ENCODE data around the gene CDHR2. TPM values are rescaled to one million over a fixed set of nuclear protein-coding genes. Genes with fewer than 3 reads are reported as not detected.

The CDHR2 gene
- total and polyA plus RNA-seq, 2 of the 13 experiments (the other 11 are each of a cell fraction or from before 2014, with no cell fraction given): 17.9 to 20.9 TPM

DNA sequence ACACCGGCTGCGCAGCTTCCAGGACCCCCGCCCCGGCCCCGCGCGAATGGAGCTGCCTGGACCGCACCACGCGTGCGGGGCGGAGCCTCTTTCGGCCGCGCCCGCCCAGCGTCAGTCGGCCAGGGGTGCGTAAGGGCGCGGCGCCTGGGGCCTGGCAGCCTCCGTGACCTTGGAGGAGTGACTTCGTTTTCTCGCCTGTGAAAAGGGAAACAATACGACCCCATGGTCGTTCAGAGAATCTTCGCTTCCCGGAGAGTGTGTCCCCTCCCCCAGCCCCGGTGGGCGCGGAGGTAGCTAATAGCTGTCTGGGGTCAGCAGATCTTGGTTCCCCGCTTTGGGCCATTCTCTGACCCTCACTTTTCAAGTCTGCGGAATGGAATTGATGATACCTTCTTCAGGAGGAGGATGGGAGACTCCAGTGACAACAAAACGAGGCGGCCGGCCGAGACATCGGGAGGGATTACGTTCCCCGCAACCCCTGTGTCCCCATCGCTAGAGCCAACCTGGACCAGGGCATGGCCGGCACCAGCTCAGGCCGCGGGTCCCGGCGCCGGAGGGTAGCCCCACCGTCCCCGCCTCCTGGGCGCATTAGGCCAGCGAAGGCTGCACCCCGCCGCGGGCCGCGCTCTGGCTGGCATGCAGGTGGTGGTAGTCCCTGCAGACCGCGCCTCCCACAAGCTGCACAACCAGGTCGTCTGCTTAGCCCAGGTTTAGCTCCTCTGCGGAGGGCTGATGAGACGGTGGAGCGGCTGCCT is 5.5 kb upstream of the CDHR2 start (continued):
- TF ChIP-seq, protein P1, sequence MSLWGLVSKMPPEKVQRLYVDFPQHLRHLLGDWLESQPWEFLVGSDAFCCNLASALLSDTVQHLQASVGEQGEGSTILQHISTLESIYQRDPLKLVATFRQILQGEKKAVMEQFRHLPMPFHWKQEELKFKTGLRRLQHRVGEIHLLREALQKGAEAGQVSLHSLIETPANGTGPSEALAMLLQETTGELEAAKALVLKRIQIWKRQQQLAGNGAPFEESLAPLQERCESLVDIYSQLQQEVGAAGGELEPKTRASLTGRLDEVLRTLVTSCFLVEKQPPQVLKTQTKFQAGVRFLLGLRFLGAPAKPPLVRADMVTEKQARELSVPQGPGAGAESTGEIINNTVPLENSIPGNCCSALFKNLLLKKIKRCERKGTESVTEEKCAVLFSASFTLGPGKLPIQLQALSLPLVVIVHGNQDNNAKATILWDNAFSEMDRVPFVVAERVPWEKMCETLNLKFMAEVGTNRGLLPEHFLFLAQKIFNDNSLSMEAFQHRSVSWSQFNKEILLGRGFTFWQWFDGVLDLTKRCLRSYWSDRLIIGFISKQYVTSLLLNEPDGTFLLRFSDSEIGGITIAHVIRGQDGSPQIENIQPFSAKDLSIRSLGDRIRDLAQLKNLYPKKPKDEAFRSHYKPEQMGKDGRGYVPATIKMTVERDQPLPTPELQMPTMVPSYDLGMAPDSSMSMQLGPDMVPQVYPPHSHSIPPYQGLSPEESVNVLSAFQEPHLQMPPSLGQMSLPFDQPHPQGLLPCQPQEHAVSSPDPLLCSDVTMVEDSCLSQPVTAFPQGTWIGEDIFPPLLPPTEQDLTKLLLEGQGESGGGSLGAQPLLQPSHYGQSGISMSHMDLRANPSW (CRISPR knock-in tag; IDR thresholded peaks at IDR 0.05; ENCODE audit: borderline replicate concordance): no peak
- peak; percentile 63; the same call in 1 of the 2 replicates for TF ChIP-seq CAMTA2 (CRISPR knock-in tag; IDR thresholded peaks at IDR 0.05; ENCODE audit: borderline replicate concordance)
- peak; percentile 17; the same call in 1 of the 2 replicates for TF ChIP-seq TBX2 (CRISPR knock-in tag; IDR thresholded peaks at IDR 0.05; ENCODE audit: borderline replicate concordance)
- TF ChIP-seq, protein P2, sequence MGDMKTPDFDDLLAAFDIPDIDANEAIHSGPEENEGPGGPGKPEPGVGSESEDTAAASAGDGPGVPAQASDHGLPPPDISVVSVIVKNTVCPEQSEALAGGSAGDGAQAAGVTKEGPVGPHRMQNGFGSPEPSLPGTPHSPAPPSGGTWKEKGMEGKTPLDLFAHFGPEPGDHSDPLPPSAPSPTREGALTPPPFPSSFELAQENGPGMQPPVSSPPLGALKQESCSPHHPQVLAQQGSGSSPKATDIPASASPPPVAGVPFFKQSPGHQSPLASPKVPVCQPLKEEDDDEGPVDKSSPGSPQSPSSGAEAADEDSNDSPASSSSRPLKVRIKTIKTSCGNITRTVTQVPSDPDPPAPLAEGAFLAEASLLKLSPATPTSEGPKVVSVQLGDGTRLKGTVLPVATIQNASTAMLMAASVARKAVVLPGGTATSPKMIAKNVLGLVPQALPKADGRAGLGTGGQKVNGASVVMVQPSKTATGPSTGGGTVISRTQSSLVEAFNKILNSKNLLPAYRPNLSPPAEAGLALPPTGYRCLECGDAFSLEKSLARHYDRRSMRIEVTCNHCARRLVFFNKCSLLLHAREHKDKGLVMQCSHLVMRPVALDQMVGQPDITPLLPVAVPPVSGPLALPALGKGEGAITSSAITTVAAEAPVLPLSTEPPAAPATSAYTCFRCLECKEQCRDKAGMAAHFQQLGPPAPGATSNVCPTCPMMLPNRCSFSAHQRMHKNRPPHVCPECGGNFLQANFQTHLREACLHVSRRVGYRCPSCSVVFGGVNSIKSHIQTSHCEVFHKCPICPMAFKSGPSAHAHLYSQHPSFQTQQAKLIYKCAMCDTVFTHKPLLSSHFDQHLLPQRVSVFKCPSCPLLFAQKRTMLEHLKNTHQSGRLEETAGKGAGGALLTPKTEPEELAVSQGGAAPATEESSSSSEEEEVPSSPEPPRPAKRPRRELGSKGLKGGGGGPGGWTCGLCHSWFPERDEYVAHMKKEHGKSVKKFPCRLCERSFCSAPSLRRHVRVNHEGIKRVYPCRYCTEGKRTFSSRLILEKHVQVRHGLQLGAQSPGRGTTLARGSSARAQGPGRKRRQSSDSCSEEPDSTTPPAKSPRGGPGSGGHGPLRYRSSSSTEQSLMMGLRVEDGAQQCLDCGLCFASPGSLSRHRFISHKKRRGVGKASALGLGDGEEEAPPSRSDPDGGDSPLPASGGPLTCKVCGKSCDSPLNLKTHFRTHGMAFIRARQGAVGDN (CRISPR knock-in tag; IDR thresholded peaks at IDR 0.05): peak; percentile 74
- TF ChIP-seq, protein P3, sequence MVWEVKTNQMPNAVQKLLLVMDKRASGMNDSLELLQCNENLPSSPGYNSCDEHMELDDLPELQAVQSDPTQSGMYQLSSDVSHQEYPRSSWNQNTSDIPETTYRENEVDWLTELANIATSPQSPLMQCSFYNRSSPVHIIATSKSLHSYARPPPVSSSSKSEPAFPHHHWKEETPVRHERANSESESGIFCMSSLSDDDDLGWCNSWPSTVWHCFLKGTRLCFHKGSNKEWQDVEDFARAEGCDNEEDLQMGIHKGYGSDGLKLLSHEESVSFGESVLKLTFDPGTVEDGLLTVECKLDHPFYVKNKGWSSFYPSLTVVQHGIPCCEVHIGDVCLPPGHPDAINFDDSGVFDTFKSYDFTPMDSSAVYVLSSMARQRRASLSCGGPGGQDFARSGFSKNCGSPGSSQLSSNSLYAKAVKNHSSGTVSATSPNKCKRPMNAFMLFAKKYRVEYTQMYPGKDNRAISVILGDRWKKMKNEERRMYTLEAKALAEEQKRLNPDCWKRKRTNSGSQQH (CRISPR knock-in tag; IDR thresholded peaks at IDR 0.05; ENCODE audit: low read depth): 0 out of 2 replicates have a peak, but pooled peaks have one; percentile 21
- no peak for TF ChIP-seq NONO (IDR thresholded peaks at IDR 0.05)
- TF ChIP-seq NONO (CRISPR knock-in tag; conservative IDR thresholded peaks at IDR 0.05): no peak
- TF ChIP-seq SIN3A (IDR thresholded peaks at IDR 0.05; ENCODE audit: borderline replicate concordance, low read depth, low read length): 0 out of 2 replicates have a peak, but pooled peaks have one; percentile 30
- TF ChIP-seq ZNF546 (CRISPR knock-in tag; conservative IDR thresholded peaks at IDR 0.05): 0 out of 2 replicates have a peak, but pooled peaks have one; percentile 11
- TF ChIP-seq GATAD1 (CRISPR knock-in tag; IDR thresholded peaks at IDR 0.05): no peak
- TF ChIP-seq XRCC5 (optimal IDR thresholded peaks at IDR 0.05; ENCODE audit: low read length): peak; percentile 16
- peak; percentile 31; the same call in 1 of the 2 replicates for TF ChIP-seq ZNF501 (CRISPR knock-in tag; IDR thresholded peaks at IDR 0.05)
- TF ChIP-seq, protein P4, sequence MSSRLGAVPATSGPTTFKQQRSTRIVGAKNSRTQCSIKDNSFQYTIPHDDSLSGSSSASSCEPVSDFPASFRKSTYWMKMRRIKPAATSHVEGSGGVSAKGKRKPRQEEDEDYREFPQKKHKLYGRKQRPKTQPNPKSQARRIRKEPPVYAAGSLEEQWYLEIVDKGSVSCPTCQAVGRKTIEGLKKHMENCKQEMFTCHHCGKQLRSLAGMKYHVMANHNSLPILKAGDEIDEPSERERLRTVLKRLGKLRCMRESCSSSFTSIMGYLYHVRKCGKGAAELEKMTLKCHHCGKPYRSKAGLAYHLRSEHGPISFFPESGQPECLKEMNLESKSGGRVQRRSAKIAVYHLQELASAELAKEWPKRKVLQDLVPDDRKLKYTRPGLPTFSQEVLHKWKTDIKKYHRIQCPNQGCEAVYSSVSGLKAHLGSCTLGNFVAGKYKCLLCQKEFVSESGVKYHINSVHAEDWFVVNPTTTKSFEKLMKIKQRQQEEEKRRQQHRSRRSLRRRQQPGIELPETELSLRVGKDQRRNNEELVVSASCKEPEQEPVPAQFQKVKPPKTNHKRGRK (CRISPR knock-in tag; IDR thresholded peaks at IDR 0.05): peak; percentile 93
- TF ChIP-seq KDM5B (CRISPR knock-in tag; IDR thresholded peaks at IDR 0.05; ENCODE audit: borderline replicate concordance): peak; percentile 74; the same call in 1 of the 2 replicates
- TF ChIP-seq POLR2G (IDR thresholded peaks at IDR 0.05; ENCODE audit: low read depth, low read length): 0 out of 2 replicates have a peak, but pooled peaks have one; percentile 33
- 0 out of 2 replicates have a peak, but pooled peaks have one; percentile 7 for TF ChIP-seq ZNF629 (CRISPR knock-in tag; conservative IDR thresholded peaks at IDR 0.05)
- TF ChIP-seq AGO2 (optimal IDR thresholded peaks at IDR 0.05; ENCODE audit: low read depth, low read length): peak; percentile 37
- TF ChIP-seq ZBTB7A (CRISPR knock-in tag; IDR thresholded peaks at IDR 0.05): 0 out of 2 replicates have a peak, but pooled peaks have one; percentile 47
- no peak for TF ChIP-seq ZNF670 (CRISPR knock-in tag; IDR thresholded peaks at IDR 0.05; ENCODE audit: borderline replicate concordance)

All from HepG2 (cell line).